ENCODE measurements around the gene DRD5.

Gene DRD5

GRCh38 chr4:9820343-9820742 is 38.9 kb downstream of the DRD5 start:
- no peak for DNase-seq

GRCh38 chr4:9825049-9825448 is 43.6 kb downstream of the DRD5 start:
- no peak for DNase-seq

GRCh38 chr4:9826551-9826950 is 45.1 kb downstream of the DRD5 start:
- DNase-seq = no peak

- DNase-seq = no peak
Measured at GRCh38 chr4:9832640-9833039, 51.2 kb downstream of the DRD5 start.

GRCh38 chr4:9833421-9833820 is 52.0 kb downstream of the DRD5 start:
- no peak for DNase-seq

Measured in NCI-H2081 treated with DMSO at 0.1 percent for 48 hours (cell line).